Transverse colon (tissue), 4 donors: Measurements from ENCODE around the gene PACSIN2. TPM values are rescaled to one million over a fixed set of nuclear protein-coding genes. Genes with fewer than 3 reads are reported as not detected.
A peak's percentile ranks its signal among the peaks of the same experiment; 100 is the strongest.

Source experiments
- DNase-seq: peaks from one replicate; pipeline ENCODE4 v3.0.0-alpha.2; 2019
- H3K27ac ChIP-seq, 4 donors: fragments of 200-600 bp; sonication (generic); 2 replicates each; pipeline ENCODE4 v1.5.1; 2016 to 2018; ENCODE audit warnings: inconsistent platforms in 4 of 4
- H3K27me3 ChIP-seq: fragments of 200-600 bp; sonication (generic); 2 replicates; pipeline ENCODE4 v1.5.1; 2017; ENCODE audit warnings: inconsistent platforms
- H3K36me3 ChIP-seq, 4 donors: fragments of 200-600 bp; sonication (generic); 2 replicates each; pipeline ENCODE4 v1.5.1; 2017 to 2019; ENCODE audit warnings: inconsistent platforms in 4 of 4
- H3K4me1 ChIP-seq, 4 donors: fragments of 200-600 bp; sonication (generic); 2 replicates each; pipeline ENCODE4 v1.5.1; 2017 to 2020; ENCODE audit warnings: inconsistent platforms in 4 of 4
- H3K4me3 ChIP-seq, 4 donors: fragments of 200-600 bp; sonication (generic); 1 replicate in 1 of 4; 2 replicates in 3 of 4; pipeline versions ENCODE4 v1.5.1 to v1.6.1; 2017 to 2019; ENCODE audit warnings: inconsistent platforms in 4 of 4
- H3K9me3 ChIP-seq, 2 donors: fragments of 200-600 bp; sonication (generic); 2 replicates each; pipeline ENCODE4 v1.5.1; 2017 to 2019; ENCODE audit warnings: inconsistent platforms in 2 of 2
- EP300 ChIP-seq: sonication (generic); formaldehyde crosslinking; IDR thresholded peaks from one replicate; pipeline ENCODE4 v1.6.1; 2017; ENCODE audit warnings: antibody characterized with exemption, low read depth
- POLR2A ChIP-seq: fragments of 450-650 bp; IDR thresholded peaks from one replicate; pipeline ENCODE4 v1.6.1; 2016; ENCODE audit warnings: antibody characterized with exemption, mild to moderate bottlenecking, moderate library complexity
- POLR2AphosphoS5 ChIP-seq, 3 donors: sonication (generic); formaldehyde crosslinking; IDR thresholded peaks; one replicate each; pipeline ENCODE4 v1.6.1; 2016; ENCODE audit warnings: antibody characterized with exemption in 3 of 3
- WGBS, 2 donors: methylation state at CpG; one replicate each; pipeline ENCODE4 v1.1.5; 2018; ENCODE audit warnings: low coverage in 1 of 2; 5-methylcytosine and 5-hydroxymethylcytosine counted together
- in situ Hi-C, 4 donors: fragments of 200-750 bp; cut with MboI; loops; one replicate each; pipeline versions ENCODE4 v1.15.0 to v1.15.1; 2017; ENCODE audit warnings: low sequenced_read_pairs in 3 of 4, low pct_ligation_motif_present in 1 of 4, low pct_unique_long_range_greater_than_20kb in 1 of 4
- intact Hi-C: fragments of 100-400 bp; cut with DNase I; formaldehyde crosslinking; loops from one replicate; pipeline ENCODE4 v1.15.1; 2023; ENCODE audit warnings: low total_unique reads
- total RNA-seq, 4 donors: library from RNA; depleted of rRNA; stranded (reverse); fragments of >200 nt; gene quantifications; one replicate each; pipeline ENCODE4 v1.1.0, GENCODE V29; 2016
- TF ChIP-seq, protein P1 (sequence below), 5 experiments: fragments of 200-600 bp in 3 of 5; fragments of 450-650 bp in 2 of 5; sonication (generic) in 3 of 5; IDR thresholded peaks; 1 replicate in 2 of 5; 2 replicates in 3 of 5; pipeline ENCODE4 v1.5.1; 2016 to 2017; ENCODE audit warnings: antibody characterized with exemption in 5 of 5, inconsistent platforms in 3 of 5, mild to moderate bottlenecking in 2 of 5, moderate library complexity in 1 of 5

The PACSIN2 gene
- total RNA-seq, 4 donors from 2014 or later: 53.9 to 250 (median 198) TPM

DNA sequence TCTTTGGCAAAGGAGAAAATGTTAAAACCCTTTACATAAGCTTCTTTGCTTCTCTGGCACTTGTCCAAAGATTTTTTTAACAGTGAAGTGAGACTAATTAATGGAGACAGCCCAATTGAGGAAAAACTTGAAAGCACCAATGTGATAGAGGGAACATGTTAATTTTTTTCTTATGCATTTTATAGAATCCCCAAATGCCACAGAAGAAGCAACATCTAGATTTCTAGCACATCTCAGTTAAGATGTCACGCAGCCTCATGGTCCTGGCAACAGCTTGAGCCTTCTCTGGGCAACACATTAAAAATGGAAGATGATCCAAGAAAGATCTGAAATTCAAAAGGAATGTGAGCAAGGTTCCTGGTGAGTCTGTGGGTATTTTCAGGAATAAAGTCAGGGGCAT, 48.5 kb downstream of the PACSIN2 start:
- DNase-seq: no peak
- TF ChIP-seq, protein P1, sequence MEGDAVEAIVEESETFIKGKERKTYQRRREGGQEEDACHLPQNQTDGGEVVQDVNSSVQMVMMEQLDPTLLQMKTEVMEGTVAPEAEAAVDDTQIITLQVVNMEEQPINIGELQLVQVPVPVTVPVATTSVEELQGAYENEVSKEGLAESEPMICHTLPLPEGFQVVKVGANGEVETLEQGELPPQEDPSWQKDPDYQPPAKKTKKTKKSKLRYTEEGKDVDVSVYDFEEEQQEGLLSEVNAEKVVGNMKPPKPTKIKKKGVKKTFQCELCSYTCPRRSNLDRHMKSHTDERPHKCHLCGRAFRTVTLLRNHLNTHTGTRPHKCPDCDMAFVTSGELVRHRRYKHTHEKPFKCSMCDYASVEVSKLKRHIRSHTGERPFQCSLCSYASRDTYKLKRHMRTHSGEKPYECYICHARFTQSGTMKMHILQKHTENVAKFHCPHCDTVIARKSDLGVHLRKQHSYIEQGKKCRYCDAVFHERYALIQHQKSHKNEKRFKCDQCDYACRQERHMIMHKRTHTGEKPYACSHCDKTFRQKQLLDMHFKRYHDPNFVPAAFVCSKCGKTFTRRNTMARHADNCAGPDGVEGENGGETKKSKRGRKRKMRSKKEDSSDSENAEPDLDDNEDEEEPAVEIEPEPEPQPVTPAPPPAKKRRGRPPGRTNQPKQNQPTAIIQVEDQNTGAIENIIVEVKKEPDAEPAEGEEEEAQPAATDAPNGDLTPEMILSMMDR (IDR thresholded peaks at IDR 0.05): no peak
- no peak overlapping the region for H3K4me3 ChIP-seq
- H3K27ac ChIP-seq: peak overlapping the region; percentile 1 to 75 (median 62)
- no peaks in the 10 kb centered on the region for H3K9me3 ChIP-seq
- H3K4me1 ChIP-seq: peaks cover 17 to 74% (median 26%) of the 10 kb centered on the region in 4 donors
- H3K27me3 ChIP-seq: no peaks in the 10 kb centered on the region
- in situ Hi-C loops (no loop called here), intact Hi-C loops (no loop called here)
- H3K36me3 ChIP-seq: no peaks in the 10 kb centered on the region
- WGBS, 2 donors: 82% methylated on average over 1 of the region's 1 CpG; no CpG with 5 or more reads in 1 of the 2 donors

DNA sequence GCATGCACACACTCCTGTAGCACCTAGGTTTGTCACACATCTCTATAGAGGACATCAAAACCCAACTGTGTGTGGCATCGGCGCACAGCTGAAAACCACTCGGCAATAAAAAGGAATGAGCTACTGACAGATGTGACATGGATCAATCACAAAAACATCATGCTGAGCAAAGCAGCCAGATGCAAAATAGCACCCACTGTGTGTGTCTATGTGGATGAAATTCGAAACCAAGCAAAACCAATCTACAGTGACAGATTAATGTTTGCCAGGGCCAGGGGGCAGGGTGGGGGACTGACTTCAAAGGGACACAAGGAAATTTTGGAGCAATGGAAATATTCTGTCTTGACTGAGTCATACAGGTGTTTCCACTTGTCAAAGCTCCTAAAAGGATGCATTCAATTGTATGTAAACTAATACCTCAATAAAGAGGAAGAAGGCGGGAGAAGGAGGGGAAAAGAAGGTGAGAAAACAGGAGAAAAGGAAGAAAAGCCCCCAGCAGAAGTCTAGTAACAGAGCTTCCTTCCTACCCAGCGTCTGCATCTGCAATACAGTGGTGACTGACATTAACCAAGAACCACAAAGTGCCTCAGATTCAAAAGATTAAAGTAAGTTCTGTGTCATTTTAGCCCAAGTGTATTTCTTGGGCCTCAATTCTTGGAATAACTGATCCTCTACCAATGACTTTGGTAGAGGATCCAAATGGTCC, 49.8 kb downstream of the PACSIN2 start:
- no peaks in the 10 kb centered on the region for H3K9me3 ChIP-seq
- H3K27me3 ChIP-seq: no peaks in the 10 kb centered on the region
- no peak for DNase-seq
- 63 to 80% methylated on average over 1 to 6 of the region's 6 CpGs for WGBS, 2 donors
- H3K4me3 ChIP-seq: no peak overlapping the region
- in situ Hi-C loops: no loop called here
- no peaks in the 10 kb centered on the region for H3K36me3 ChIP-seq
- intact Hi-C loops: no loop called here
- TF ChIP-seq, protein P1 (IDR thresholded peaks at IDR 0.05): no peak
- TF ChIP-seq POLR2A (no peak), POLR2AphosphoS5 (IDR thresholded peaks at IDR 0.05) (no peak)
- H3K27ac ChIP-seq: peak overlapping the region; percentile 3 to 75 (median 52)
- peaks cover 25 to 84% (median 36%) of the 10 kb centered on the region in 4 donors for H3K4me1 ChIP-seq

- no peaks in the 10 kb centered on the region for H3K9me3 ChIP-seq
- 75 to 90% methylated on average over 7 to 9 of the region's 9 CpGs for WGBS, 2 donors
- H3K27ac ChIP-seq: peak overlapping the region; percentile 33 to 75 (median 67)
- no peaks in the 10 kb centered on the region for H3K36me3 ChIP-seq
- intact Hi-C loops (no loop called here), in situ Hi-C loops (no loop called here)
- no peaks in the 10 kb centered on the region for H3K27me3 ChIP-seq
- H3K4me3 ChIP-seq: no peak overlapping the region
- no peak for TF ChIP-seq POLR2A
- no peak for TF ChIP-seq EP300
- TF ChIP-seq POLR2AphosphoS5 (IDR thresholded peaks at IDR 0.05): no peak
- TF ChIP-seq, protein P1 (IDR thresholded peaks at IDR 0.05): no peak
- peaks cover 33 to 89% (median 50%) of the 10 kb centered on the region in 4 donors for H3K4me1 ChIP-seq
- no peak for DNase-seq
Observed at GRCh38 chr22:42963231-42963595, 51.7 kb downstream of the PACSIN2 start.

- no peak overlapping the region for H3K4me3 ChIP-seq
- TF ChIP-seq, protein P1 (IDR thresholded peaks at IDR 0.05): no peak
- no peak for TF ChIP-seq POLR2AphosphoS5 (IDR thresholded peaks at IDR 0.05)
- no peak for TF ChIP-seq EP300
- TF ChIP-seq POLR2A: no peak
- H3K9me3 ChIP-seq: no peaks in the 10 kb centered on the region
- no peaks in the 10 kb centered on the region for H3K27me3 ChIP-seq
- H3K27ac ChIP-seq: peak overlapping the region; percentile 33 to 75 (median 67)
- H3K4me1 ChIP-seq: peaks cover 33 to 87% (median 50%) of the 10 kb centered on the region in 4 donors
- WGBS, 2 donors: 20 to 74% methylated on average over 1 to 9 of the region's 9 CpGs
- no peaks in the 10 kb centered on the region for H3K36me3 ChIP-seq
- in situ Hi-C loops: no loop called here
- intact Hi-C loops: no loop called here
- peak; percentile 71 for DNase-seq
Observed at GRCh38 chr22:42962295-42963230, 52.4 kb downstream of the PACSIN2 start.
